ENCODE measurements around the gene HSD11B1. TPM values are rescaled to one million over a fixed set of nuclear protein-coding genes. Genes with fewer than 3 reads are reported as not detected.

Gene HSD11B1
- total and polyA plus RNA-seq, 2 of the 4 experiments (the other 2 are of a cell fraction): 0.41 to 0.72 TPM

DNA sequence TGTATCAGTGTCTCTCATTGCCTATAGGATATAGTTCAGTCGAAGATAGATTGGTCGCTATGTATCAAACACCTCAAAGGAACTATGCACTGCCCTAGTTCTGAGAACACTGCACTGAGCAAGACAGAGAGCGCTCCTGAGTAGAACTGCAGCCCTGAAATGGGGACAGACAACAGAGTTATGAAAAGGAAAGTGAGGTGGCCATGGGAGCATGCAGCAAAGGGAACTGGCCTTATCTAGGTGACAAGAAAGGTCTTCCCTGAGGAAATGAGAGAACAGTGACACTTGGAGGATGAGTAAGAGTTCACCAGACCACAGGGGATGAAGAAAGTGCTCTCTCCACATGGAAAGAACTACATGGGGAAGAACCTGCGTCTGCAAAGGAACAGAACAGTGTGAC lies 36.9 kb upstream of the HSD11B1 start:
- H2AK9ac ChIP-seq (replicated peaks; ENCODE audit: low read depth, low read length, poor library complexity): no peak overlapping the region
- ChIA-PET POLR2A (ENCODE audit: unreplicated experiment) (no interaction called here), CTCF (no interaction called here)
- TF ChIP-seq, protein P1, sequence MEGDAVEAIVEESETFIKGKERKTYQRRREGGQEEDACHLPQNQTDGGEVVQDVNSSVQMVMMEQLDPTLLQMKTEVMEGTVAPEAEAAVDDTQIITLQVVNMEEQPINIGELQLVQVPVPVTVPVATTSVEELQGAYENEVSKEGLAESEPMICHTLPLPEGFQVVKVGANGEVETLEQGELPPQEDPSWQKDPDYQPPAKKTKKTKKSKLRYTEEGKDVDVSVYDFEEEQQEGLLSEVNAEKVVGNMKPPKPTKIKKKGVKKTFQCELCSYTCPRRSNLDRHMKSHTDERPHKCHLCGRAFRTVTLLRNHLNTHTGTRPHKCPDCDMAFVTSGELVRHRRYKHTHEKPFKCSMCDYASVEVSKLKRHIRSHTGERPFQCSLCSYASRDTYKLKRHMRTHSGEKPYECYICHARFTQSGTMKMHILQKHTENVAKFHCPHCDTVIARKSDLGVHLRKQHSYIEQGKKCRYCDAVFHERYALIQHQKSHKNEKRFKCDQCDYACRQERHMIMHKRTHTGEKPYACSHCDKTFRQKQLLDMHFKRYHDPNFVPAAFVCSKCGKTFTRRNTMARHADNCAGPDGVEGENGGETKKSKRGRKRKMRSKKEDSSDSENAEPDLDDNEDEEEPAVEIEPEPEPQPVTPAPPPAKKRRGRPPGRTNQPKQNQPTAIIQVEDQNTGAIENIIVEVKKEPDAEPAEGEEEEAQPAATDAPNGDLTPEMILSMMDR (conservative IDR thresholded peaks at IDR 0.05; ENCODE audit: low read depth, low read length): no peak
- TF ChIP-seq BHLHE40 (IDR thresholded peaks at IDR 0.05; ENCODE audit: low read depth, low read length) (no peak), POLR2A (IDR thresholded peaks at IDR 0.05; ENCODE audit: low read depth, low read length) (no peak), FOS (IDR thresholded peaks at IDR 0.05; ENCODE audit: low read depth, low read length) (no peak), CEBPB (IDR thresholded peaks at IDR 0.05; ENCODE audit: low read depth, low read length) (no peak), NFE2L2 (IDR thresholded peaks at IDR 0.05; ENCODE audit: low read depth, low read length) (no peak), MAZ (IDR thresholded peaks at IDR 0.05; ENCODE audit: borderline replicate concordance, low read depth, low read length) (no peak), MAFK (IDR thresholded peaks at IDR 0.05; ENCODE audit: low read depth, low read length) (no peak), RFX5 (IDR thresholded peaks at IDR 0.05; ENCODE audit: low read depth, low read length) (no peak), RAD21 (IDR thresholded peaks at IDR 0.05; ENCODE audit: low read length) (no peak)
- H3K4me3 ChIP-seq (ENCODE audit: insufficient read depth, low read depth, low read length): no peak overlapping the region
- no peak overlapping the region for H3K56ac ChIP-seq (ENCODE audit: extremely low read depth, insufficient read depth, low read length)
- no peaks in the 10 kb centered on the region for H4K20me1 ChIP-seq (ENCODE audit: insufficient read depth, low read length)
- H4K8ac ChIP-seq (ENCODE audit: low read depth in 2 of 2, low read length in 2 of 2): no peak overlapping the region
- H3K9ac ChIP-seq (ENCODE audit: low read depth, low read length): no peak overlapping the region
- in situ Hi-C loops (cut with MboI; ENCODE audit: low sequenced_read_pairs): no loop called here
- no peak overlapping the region for H2BK20ac ChIP-seq (ENCODE audit: low read depth, low read length)
- 0 out of 2 replicates have a peak, but pooled peaks cover 3% of the 10 kb centered on the region for H3K9me3 ChIP-seq (ENCODE audit: control insufficient read depth, insufficient read depth, low read length)
- no peak overlapping the region for H4K91ac ChIP-seq (ENCODE audit: insufficient read depth, low read depth, low read length)
- ATAC-seq (ENCODE audit: low read depth) (no peak), DNase-seq (no peak)
- no peaks in the 10 kb centered on the region for H3K79me1 ChIP-seq (ENCODE audit: low read depth in 1 of 2, low read length in 2 of 2)
- H3K27ac ChIP-seq (ENCODE audit: insufficient read depth, low read length): no peak overlapping the region
- H3K4ac ChIP-seq (ENCODE audit: low read depth, low read length): no peak overlapping the region
- H3K27me3 ChIP-seq (ENCODE audit: control insufficient read depth, insufficient read depth, low read length): peaks cover 6% of the 10 kb centered on the region
- H3K9me1 ChIP-seq (ENCODE audit: insufficient read depth, low read length): no peaks in the 10 kb centered on the region
- H3K18ac ChIP-seq (ENCODE audit: low read depth, low read length): no peak overlapping the region
- no peaks in the 10 kb centered on the region for H3K36me3 ChIP-seq (ENCODE audit: control insufficient read depth, insufficient read depth, low read length)
- no peak overlapping the region for H2BK15ac ChIP-seq (ENCODE audit: low read depth, low read length)
- intact Hi-C loops (cut with micrococcal nuclease): no loop called here
- dilution Hi-C loops (cut with HindIII; ENCODE audit: low sequenced_read_pairs, unreplicated experiment): no loop called here
- no peak overlapping the region for H3K23ac ChIP-seq (ENCODE audit: low read depth, low read length)
- H2AK5ac ChIP-seq (ENCODE audit: low read depth, low read length): no peak overlapping the region
- H2BK5ac ChIP-seq (ENCODE audit: low read depth, low read length, poor library complexity, severe bottlenecking): no peak overlapping the region
- no TSS peak for BruUV-seq (replicated peaks)
- H3K4me2 ChIP-seq (ENCODE audit: low read depth, low read length): no peak overlapping the region
- no peak overlapping the region for H4K5ac ChIP-seq (ENCODE audit: low read depth, low read length)
- 69% methylated on average over 2 of the region's 4 CpGs; no CpG with 5 or more reads in 1 of the 2 experiments for WGBS, 2 experiments (ENCODE audit: extremely low coverage in 2 of 2, insufficient read length in 1 of 2)
- H3K4me1 ChIP-seq (ENCODE audit: control insufficient read depth, insufficient read depth, low read length): no peaks in the 10 kb centered on the region
- H2AFZ ChIP-seq (replicated peaks; ENCODE audit: low read length, poor library complexity): no peak overlapping the region
- no peak overlapping the region for H2BK120ac ChIP-seq (ENCODE audit: low read depth, low read length)
- H3K14ac ChIP-seq (replicated peaks; ENCODE audit: low read depth, low read length): no peak overlapping the region

Data from IMR-90 (cell line).